ENCODE results near the gene C17orf114.

The C17orf114 gene

GRCh38 chr17:4789951-4790704 is 12.0 kb downstream of the C17orf114 start:
- peak; percentile 94 for DNase-seq (ENCODE audit: low spot score)
- intact Hi-C loops (cut with DNase I), result loop anchor here (1.0 to 5.0 kb wide), 5 partner anchors 43 to 99 kb away; partner anchors contain the start of genes ARRB2, MED11 and MINK1

GRCh38 chr17:4789701-4789950 is 12.5 kb downstream of the C17orf114 start:
- DNase-seq (ENCODE audit: low spot score), result no peak
- intact Hi-C loops (cut with DNase I), result loop anchor here (2.0 to 5.0 kb wide), 3 partner anchors 57 to 99 kb away; partner anchors contain the start of genes ARRB2 and MED11

DNA sequence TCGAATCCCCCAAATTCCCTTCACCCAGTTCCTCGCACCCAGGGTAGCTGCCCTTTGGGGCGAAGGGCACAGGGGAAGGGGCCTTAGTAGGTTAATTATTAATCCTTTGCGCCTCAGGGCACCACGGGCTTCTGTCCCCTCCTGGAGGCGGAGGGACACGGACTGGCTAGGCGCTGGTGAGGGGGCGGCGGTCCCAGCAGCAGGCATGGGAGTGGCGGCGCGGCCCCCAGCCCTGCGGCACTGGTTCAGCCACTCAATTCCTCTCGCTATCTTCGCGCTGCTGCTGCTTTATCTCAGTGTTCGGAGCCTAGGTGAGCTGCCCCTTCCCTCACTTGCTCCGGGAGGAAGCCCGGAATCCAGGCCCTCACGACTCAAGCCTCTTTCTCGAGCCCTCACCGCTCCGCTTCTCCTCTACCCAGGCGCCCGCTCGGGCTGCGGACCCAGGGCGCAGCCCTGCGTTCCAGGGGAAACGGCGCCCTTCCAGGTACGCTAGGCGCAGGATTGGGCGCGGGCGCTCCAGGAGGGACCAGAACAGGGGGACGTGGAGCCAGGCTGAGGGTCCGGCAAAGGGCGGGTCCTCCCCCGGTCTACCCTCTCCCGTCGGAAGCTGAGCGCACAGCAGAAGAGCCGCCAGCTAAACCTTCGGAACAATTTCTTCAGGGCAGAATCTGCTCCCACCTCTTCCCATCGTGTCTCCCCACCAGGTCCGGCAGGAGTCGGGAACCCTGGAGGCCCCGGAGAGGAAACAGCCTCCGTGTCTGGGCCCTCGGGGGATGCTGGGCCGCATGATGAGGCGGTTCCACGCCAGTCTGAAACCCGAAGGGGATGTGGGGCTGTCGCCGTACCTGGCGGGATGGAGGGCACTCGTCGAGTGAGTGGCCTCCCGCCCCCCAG is 13.1 kb downstream of the C17orf114 start, which contains the start of gene GLTPD2:
Gene GLTPD2, plus strand, starts transcription at position 158 of the 894 bp plus-strand sequence. Its CDS starts 48 bp downstream, at position 206.
- intact Hi-C loops (cut with DNase I), result loop anchor here (2.0 to 5.0 kb wide), 3 partner anchors 57 to 100 kb away; partner anchors contain the start of genes ARRB2 and MED11
- no peak for DNase-seq (ENCODE audit: low spot score)

DNA sequence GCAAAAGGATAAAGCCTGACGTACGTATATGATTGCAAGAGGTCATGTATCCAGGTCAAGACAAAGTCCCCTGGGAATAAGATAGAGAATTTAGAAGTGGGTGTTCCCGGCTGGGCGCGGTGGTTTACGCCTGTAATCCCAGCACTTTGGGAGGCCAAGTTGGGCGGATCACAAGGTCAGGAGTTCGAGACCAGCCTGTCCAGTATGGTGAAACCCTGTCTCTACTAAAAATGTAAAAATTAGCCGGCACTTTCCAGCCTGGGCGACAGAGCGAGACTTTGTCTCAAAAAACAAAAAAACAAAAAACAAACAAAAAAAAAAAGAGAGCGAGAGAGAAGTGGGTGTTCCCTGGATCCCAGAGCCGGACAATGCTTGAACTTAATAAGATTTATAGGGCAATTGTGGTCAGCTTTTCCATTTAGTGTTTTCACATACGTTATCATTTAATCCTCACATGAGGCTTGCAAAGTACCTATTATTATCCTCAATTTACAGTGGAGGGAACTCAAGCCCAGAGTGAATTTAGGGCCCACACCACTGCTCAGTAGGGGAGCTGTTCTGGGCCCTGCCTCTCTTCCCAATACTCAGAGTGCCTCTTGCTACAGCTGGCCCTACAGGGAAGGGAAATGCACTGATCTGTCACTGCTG is 13.8 kb downstream of the C17orf114 start:
- DNase-seq (ENCODE audit: low spot score), result no peak
- intact Hi-C loops (cut with DNase I), result loop anchor here (2.0 to 5.0 kb wide), 3 partner anchors 56 to 101 kb away; partner anchors contain the start of genes ARRB2 and MED11

DNA sequence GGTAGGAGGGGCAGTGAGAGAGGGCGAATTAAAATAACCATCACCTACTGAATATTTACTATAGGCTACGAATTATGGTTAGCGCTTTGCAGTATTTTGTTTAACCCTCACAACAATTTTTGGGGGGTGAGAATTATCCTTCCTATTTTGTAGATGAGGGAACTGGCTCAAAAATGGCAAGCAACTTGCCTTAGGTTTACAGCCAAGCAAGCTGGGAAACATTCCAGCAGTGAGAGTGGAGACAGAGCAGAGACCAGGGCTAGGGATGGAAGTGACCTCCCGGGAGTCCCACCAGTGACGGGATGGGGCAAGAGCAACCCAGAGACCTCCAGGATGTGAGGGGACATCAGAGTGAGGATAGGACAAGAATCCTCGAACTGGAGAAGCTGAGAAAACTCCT is 15.6 kb downstream of the C17orf114 start:
- DNase-seq (ENCODE audit: low spot score), result no peak
- intact Hi-C loops (cut with DNase I), result loop anchor here (2.0 to 5.0 kb wide), 3 partner anchors 54 to 96 kb away; partner anchors contain the start of genes ARRB2 and MED11

DNA sequence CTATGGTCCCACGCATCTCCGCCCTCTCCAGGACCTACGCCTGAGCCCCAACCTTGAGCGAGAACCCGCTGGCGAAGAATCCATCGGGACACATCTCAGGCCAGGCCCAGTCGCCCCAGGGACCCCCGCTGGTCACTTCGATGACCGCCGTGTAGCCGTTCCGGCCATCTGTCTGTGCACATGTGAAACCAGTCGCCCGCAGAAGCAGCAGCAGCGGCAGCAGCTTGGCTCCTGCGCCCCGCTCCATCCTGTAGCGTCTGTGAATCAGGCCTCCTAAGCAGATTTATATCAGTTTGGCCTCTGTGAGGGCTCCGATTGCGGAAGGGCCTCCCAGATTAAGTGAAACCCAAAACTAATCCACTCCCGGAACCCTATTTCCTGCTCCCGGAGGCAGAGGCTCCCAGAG is 16.0 kb downstream of the C17orf114 start, which contains the start of gene VMO1:
Gene VMO1, minus strand, starts transcription at position 259 of the 406 bp plus-strand sequence. Its CDS starts 12 bp downstream, at position 247.
- no peak for DNase-seq (ENCODE audit: low spot score)
- intact Hi-C loops (cut with DNase I), result loop anchor here (2.0 to 5.0 kb wide), 3 partner anchors 54 to 97 kb away; partner anchors contain the start of genes ARRB2 and MED11

- DNase-seq (ENCODE audit: low spot score), result no peak
- intact Hi-C loops (cut with DNase I), result loop anchor here (2.0 to 5.0 kb wide), 3 partner anchors 53 to 97 kb away; partner anchors contain the start of genes ARRB2 and MED11
Measured at GRCh38 chr17:4785311-4786105, 16.6 kb downstream of the C17orf114 start.

DNA sequence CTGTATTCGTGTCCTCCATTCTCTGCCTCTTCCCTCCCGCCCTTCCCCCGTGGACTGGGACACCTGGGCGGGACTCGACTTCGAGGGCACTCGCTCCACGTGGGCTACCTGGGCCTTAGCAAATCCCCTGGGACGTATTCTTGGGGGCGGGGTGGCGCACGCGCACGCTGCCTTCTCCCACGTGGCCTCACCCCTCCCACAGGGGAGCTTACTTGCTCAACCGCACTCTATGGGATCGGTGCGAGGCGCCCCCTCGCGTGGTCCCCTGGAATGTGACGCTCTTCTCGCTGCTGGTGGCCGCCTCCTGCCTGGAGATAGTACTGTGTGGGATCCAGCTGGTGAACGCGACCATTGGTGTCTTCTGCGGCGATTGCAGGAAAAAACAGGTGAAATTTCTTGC is 19.5 kb downstream of the C17orf114 start:
- intact Hi-C loops (cut with DNase I), result no loop called here

GRCh38 chr17:4780325-4780955 is 21.7 kb downstream of the C17orf114 start:
- no peak for DNase-seq (ENCODE audit: low spot score)
- intact Hi-C loops (cut with DNase I), result no loop called here

More for the DNA sequence above, 19.5 kb downstream of the C17orf114 start:
- no peak for DNase-seq (ENCODE audit: low spot score)

DNA sequence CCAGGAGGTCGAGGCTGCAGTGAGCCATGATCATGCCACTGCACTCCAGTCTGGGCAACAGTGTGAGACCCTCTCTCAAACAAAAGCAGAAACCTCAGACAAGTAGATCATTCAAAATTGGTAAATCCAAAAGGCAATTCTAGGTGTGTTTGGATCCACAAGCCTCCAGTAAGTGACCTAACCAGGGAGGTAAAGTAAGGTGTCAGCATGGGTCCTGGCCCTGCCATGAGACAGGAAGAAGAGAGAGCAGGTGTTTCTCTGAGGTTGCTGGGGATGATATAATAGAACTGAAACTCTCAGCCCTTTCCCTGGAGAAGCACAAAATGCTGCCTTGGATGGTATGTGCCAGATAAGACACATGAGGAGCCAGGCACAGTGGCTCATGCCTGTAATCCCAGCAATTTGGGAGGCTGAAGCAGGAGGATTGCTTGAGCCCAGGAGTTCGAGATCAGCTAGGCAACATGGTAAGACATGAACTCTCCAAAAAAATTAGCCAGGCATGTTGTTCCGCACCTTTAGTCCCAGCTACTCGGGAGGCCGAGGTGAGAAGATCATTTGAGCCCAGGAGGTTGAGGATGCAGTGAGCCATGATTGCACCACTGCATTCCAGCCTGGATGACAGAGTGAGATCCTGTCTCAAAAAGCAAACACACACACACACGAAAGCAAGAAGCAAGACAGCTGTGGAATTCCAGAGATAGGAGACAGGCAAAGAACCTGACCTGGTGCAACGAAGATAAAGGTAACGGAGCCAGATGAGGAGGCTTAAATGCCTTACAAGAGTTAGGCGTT is 24.0 kb downstream of the C17orf114 start:
- intact Hi-C loops (cut with DNase I), result no loop called here
- no peak for DNase-seq (ENCODE audit: low spot score)

- DNase-seq (ENCODE audit: low spot score), result no peak
- intact Hi-C loops (cut with DNase I), result no loop called here
Measured at GRCh38 chr17:4772235-4772613, 29.9 kb downstream of the C17orf114 start.

DNA sequence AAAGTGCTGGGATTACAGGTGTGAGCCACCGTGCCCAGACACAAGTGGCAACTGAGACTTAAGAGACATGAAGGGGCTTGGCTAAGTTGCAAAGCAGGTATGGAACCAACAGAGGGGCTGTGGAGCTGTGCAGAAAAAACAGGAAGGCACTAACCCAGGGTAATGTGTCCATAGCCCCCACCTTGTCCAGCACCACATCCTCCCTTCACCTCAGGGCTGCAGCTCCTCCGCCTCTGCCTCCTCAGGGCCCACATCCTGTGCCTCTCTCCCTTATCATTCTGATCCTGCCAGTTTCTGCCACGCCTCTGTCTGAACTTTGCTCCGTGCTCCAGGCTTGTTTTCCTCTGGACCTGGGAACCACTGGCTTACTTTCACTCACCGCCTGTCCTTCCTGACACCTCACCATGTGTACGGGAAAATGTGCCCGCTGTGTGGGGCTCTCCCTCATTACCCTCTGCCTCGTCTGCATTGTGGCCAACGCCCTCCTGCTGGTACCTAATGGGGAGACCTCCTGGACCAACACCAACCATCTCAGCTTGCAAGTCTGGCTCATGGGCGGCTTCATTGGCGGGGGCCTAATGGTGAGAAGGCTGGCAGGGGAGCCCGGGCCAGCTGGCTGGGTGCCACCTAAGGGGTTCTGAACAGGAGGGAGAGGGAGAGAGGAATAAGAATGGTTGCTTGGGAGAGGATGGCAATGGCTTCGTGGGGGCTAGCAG is 30.5 kb downstream of the C17orf114 start, which contains the start of gene TM4SF5:
Gene TM4SF5, plus strand, starts transcription at position 368 of the 716 bp plus-strand sequence. Its CDS starts 37 bp downstream, at position 405.
- no peak for DNase-seq (ENCODE audit: low spot score)
- intact Hi-C loops (cut with DNase I), result no loop called here

DNA sequence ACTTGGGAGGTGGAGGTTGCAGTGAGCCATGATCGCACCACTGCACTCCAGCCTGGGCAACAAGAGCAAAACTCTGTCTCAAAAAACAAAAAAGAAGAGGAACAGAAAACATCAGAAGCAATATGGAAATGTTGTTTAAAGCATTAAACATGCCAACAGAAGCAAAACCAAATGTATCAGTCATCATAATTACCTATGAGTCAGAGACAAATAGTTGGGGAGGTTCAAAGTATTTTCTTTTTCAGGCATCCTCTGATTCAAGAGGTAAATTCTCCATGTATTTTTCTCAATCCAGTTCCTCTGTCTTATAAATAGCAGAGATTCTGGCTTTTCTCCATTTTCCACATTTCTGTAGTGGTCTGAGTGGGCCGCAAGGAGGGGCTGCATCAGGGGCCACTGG is 32.5 kb downstream of the C17orf114 start:
- DNase-seq (ENCODE audit: low spot score), result no peak
- intact Hi-C loops (cut with DNase I), result no loop called here

GRCh38 chr17:4768298-4768697 is 33.8 kb downstream of the C17orf114 start:
- intact Hi-C loops (cut with DNase I), result no loop called here
- no peak for DNase-seq (ENCODE audit: low spot score)

- intact Hi-C loops (cut with DNase I), result no loop called here
- DNase-seq (ENCODE audit: low spot score), result no peak
Measured at GRCh38 chr17:4766723-4767122, 35.4 kb downstream of the C17orf114 start.

- no peak for DNase-seq (ENCODE audit: low spot score)
- intact Hi-C loops (cut with DNase I), result no loop called here
Measured at GRCh38 chr17:4766201-4766600, 35.9 kb downstream of the C17orf114 start.

DNA sequence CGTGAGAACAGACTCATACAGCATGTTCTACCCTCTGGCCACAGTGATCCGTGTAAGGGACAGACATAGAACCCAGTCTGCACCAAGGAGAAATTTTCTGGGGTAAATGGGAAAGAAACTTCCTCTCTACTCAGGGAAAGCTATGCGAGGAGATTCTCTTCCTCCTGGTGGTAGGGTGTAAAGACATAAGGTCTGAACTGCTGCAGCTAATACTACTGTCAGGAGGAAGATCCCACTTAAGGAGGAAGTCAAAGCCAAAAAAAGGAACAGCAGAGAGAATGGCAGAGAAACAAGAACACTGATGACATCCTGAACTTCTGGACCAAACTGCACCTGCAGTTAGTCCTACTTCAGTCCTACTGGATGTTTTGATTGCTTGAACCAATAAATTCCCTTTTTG is 37.5 kb downstream of the C17orf114 start:
- no peak for DNase-seq (ENCODE audit: low spot score)
- intact Hi-C loops (cut with DNase I), result no loop called here

Measured in cardiac septum (tissue), 1 donor.